LNCAP (cell line): Measurements from ENCODE around the gene ADORA2A.

ENCODE experiments used
- TF ChIP-seq, protein P1 (sequence below): fragments of 450-650 bp; IDR thresholded peaks from 2 replicates; pipeline ENCODE4 v1.5.1; 2017; ENCODE audit warnings: mild to moderate bottlenecking

The ADORA2A gene

DNA sequence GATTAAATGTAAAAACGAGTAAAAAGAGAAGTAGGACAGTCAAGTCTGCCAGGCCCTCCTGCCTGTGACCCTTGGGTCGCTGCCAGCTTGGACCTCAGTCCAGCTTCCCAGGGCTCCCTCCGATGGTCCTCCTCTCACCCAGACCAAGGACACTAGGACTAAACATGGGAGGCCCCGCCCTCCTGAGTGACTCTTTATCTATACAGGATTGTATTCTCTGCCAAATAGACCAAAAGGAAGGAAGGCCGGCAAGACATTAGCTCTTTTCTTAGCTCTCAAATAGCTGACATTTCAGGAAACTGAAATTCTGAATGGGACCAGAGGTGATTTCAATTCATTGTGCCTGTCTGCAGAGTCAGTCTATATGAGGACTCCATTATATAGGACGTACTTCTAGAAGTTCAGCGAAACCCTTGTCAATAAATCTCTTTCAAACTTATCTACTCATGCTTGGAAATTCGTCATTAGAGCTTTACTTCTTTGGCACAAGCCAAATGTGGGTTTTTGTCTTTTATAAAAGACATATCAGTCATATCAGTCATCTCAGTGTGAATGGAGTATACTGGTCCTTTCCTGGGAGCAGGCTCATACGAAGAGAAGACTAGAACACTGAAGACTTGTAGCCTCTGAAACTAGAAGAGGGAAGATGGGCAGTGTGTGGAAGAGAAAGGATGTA is 28.5 kb downstream of the ADORA2A start:
- TF ChIP-seq, protein P1, sequence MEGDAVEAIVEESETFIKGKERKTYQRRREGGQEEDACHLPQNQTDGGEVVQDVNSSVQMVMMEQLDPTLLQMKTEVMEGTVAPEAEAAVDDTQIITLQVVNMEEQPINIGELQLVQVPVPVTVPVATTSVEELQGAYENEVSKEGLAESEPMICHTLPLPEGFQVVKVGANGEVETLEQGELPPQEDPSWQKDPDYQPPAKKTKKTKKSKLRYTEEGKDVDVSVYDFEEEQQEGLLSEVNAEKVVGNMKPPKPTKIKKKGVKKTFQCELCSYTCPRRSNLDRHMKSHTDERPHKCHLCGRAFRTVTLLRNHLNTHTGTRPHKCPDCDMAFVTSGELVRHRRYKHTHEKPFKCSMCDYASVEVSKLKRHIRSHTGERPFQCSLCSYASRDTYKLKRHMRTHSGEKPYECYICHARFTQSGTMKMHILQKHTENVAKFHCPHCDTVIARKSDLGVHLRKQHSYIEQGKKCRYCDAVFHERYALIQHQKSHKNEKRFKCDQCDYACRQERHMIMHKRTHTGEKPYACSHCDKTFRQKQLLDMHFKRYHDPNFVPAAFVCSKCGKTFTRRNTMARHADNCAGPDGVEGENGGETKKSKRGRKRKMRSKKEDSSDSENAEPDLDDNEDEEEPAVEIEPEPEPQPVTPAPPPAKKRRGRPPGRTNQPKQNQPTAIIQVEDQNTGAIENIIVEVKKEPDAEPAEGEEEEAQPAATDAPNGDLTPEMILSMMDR, result no peak

DNA sequence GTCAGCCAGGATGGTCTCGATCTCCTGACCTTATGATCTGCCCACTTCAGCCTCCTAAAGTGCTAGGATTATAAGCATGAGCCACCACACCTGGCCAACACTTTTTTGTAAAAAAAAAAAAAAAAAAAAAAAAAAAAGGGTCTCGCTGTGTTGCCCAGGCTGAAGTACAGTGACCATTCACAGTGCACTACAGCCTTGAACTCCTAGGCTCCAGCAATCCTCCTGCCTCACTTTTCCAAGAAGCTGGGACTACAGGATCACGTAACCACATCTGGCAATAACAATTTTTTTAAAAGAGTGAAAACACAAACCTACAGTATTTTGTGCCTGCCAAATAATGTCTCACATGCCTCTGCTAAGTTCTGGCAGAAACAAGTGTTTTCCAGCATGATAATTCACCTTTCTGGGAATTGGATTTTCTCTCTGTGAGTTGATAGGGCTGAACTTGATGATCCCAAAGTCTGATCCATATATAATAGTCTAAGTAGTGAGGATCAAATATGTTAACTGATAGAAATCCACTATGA is 30.6 kb downstream of the ADORA2A start:
- TF ChIP-seq, protein P1, result no peak

DNA sequence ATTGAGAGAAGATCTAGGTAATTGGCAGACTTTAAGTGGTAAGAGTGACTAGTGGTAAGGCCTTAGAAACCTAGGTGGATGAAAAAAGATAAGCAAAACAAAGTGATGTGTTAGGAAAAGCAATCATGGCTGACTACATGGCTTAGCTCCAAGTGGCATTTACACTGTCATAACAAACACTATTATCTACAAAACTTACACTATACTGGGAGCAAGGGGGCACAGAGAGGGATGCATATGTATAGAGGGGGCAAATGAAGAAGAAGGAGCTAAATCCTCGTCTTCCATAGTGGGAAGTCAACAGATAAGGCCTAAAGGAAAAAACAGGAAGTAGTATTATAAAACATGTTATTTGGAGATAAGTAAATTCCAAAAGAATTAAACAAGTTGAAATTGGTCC is 32.5 kb downstream of the ADORA2A start:
- TF ChIP-seq, protein P1, result no peak

DNA sequence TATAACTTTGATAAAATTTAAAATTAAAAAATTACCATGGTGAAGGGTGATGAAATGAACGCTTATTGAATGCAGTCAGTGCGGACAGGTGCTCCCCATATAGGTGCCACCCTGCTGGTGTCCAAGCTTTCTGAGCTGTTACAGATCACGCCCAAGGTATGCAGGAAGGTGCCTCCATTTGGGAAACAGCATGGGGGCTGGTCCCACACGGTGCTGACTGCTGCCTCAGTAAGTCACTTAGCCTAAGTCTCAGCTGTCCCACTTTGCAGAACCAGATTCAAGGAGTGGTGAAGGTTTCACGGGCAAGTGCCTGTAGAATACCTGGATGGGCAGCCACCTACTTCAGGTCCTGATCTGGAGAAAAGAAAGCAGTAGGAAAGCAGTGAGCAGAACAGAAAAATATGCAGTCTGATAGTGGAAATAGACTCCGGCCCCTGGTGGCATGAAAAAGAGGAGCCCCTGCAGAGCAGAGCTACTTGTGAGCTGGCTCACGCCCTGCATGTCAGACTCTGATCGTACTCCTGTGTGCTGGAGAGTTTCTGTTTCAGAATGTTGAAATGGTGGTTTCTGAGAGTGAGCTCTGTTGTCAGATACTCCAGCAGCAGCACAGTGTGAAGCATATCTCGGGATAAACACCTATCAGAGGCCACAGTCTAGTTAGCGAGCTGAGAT is 33.2 kb downstream of the ADORA2A start:
- TF ChIP-seq, protein P1, result no peak

DNA sequence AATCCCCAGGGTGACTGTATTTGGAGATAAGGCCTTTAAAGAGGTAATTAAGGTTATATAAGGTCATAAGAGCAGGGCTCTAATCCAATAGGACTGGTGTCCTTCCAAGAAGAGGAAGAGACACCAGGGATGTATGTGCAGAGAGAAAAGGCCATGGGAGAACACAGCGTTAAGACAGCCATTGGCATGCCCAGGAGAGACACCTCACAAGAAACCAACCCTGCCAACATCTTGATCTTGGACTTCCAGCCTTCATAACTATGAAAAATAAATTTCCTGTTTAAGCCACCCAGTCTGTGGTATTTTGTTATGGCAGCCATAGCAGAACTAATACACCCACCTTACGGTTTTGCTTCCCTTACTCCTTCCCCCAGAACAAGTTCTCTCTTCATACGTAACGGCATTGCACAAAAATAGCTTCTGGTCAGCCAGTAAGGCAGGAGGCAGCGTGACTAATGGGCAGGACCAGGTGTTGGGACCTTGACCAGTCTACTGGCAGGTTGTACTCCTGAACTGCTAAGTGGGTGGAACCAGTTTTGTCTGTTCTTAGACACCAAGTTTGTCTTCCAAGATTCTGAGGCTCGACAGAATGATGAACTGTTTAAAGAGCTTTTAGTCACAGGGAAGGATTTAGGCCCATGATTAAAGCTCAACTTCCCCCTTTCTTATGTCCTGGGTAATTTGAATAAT is 35.8 kb downstream of the ADORA2A start:
- TF ChIP-seq, protein P1, result no peak

DNA sequence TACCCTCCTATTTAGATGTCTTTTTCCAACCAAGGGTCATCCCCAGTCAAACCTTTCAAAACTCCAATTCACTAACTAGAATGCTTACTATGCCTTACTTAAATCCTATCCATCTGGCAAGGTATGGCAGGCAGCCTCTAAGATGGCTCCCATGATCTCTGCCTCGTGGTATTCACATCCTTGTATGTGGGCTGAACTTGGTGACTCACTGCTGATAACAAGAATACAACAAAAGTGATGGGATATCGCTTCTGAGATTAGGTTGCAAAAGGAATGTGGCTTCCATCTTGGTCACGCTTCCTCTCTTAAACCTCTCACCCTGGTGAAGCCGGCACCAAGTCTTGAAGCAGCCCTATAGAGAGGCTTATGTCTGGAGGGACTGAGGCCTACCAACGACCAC is 38.2 kb downstream of the ADORA2A start:
- TF ChIP-seq, protein P1, result no peak

DNA sequence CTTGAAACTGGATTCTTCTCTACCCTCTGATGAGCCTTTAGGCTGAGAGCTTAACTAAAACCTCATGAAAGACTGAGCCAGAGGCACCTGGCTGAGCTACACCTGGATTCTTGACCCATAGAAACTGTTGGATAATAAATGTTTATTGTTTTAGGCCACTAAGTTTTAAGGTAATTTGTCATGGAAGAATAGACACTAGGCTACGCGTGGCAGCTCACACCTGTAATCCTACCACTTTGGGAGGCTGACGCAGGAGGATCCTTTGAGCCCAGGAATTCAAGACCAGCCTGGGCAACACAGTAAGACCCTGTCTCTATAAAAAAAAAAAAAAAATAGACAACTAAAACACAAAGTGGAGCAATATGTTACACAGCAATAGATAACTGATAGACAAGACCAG is 38.6 kb downstream of the ADORA2A start:
- TF ChIP-seq, protein P1, result no peak
